Left lung (tissue), 10 donors: Measurements from ENCODE around the gene NNAT. TPM values are rescaled to one million over a fixed set of nuclear protein-coding genes. Genes with fewer than 3 reads are reported as not detected.

Source experiments
- ATAC-seq: fragments of 200-7000 bp; cut with Tn5 transposase; one replicate; pipeline ENCODE4 v1.9.1; 2020; ENCODE audit warnings: moderate library complexity
- DNase-seq, 4 donors: peaks; one replicate each; pipeline ENCODE4 v3.0.0-alpha.2; 2013 to 2020
- H3K27ac ChIP-seq, 2 donors: fragments of 200-600 bp; sonication (generic) in 1 of 2; one replicate each; pipeline versions ENCODE4 v1.5.0 to v1.8.0; 2020 to 2021
- H3K27me3 ChIP-seq, 2 donors: fragments of 200-600 bp; sonication (generic) in 1 of 2; one replicate each; pipeline versions ENCODE4 v1.5.0 to v1.8.0; 2020 to 2021
- H3K36me3 ChIP-seq, 2 donors: fragments of 200-600 bp; sonication (generic) in 1 of 2; one replicate each; pipeline versions ENCODE4 v1.5.0 to v1.8.0; 2020 to 2021
- H3K4me1 ChIP-seq, 2 donors: fragments of 200-600 bp; one replicate each; pipeline ENCODE4 v1.8.0; 2021
- H3K4me3 ChIP-seq, 2 donors: fragments of 200-600 bp; sonication (generic) in 1 of 2; one replicate each; pipeline versions ENCODE4 v1.5.0 to v1.8.0; 2020 to 2021; ENCODE audit warnings: mild to moderate bottlenecking in 1 of 2
- H3K9me3 ChIP-seq, 2 donors: fragments of 200-600 bp; sonication (generic) in 1 of 2; one replicate each; pipeline versions ENCODE4 v1.5.0 to v1.8.0; 2020 to 2021
- CTCF ChIP-seq, 2 donors: fragments of 200-600 bp; sonication (generic) in 1 of 2; IDR thresholded peaks; one replicate each; pipeline versions ENCODE4 v1.5.0 to v1.8.0; 2021; ENCODE audit warnings: antibody characterized with exemption in 2 of 2
- intact Hi-C, 2 donors: fragments of 100-400 bp; cut with DNase I; formaldehyde crosslinking; loops; one replicate each; pipeline versions ENCODE4 v1.11.2 to v1.14.2; 2022
- polyA plus RNA-seq, 6 donors: library from polyadenylated mRNA; unstranded; fragments of 120-200 nt; gene quantifications; one replicate each; pipeline ENCODE4 v1.2.1, GENCODE V29; 2013; ENCODE audit not compliant: insufficient read length in 6 of 6
- total RNA-seq, 2 donors: library from RNA; stranded (reverse); fragmentation: NEBNext Ultra II Directional; extraction: Animal tissue kit (Norgen Biotek cat#: 25700); gene quantifications; one replicate each; pipeline ENCODE4 v1.2.1, GENCODE V29; 2021
- donor health status: DM: no; HTN: yes; CAD: no.
- donor health status: DM: no; HTN: no; CAD: no.

Gene NNAT
- total and polyA plus RNA-seq, 8 donors, result 0.45 to 65.0 (median 47.1) TPM

- ATAC-seq (peak; percentile 95), DNase-seq (peak; percentile 89 to 96 (median 93))
- intact Hi-C loops, result loop anchor here in 1 of 2 donors (5.0 to 10.0 kb wide), 2 partner anchors 143 to 331 kb away; no protein-coding TSS in a partner anchor
- H3K9me3 ChIP-seq, result no peaks in the 10 kb centered on the region
- TF ChIP-seq CTCF (IDR thresholded peaks at IDR 0.05), result no peak
- peaks cover 23 to 51% of the 10 kb centered on the region in 2 donors for H3K4me1 ChIP-seq
- H3K27ac ChIP-seq, result peak within 1 kb of the TSS; percentile 95 to 97
- no peaks in the 10 kb centered on the region for H3K36me3 ChIP-seq
- H3K4me3 ChIP-seq, result peak within 1 kb of the TSS; percentile 96 to 99
- H3K27me3 ChIP-seq, result no peaks in the 10 kb centered on the region
These were observed 6.8 kb downstream of the NNAT start, which contains the start of gene BLCAP for GRCh38 chr20:37527638-37528445. BLCAP (minus strand) TSS chr20:37527876; CDS start chr20:37519174, 8,702 bp downstream.

DNA sequence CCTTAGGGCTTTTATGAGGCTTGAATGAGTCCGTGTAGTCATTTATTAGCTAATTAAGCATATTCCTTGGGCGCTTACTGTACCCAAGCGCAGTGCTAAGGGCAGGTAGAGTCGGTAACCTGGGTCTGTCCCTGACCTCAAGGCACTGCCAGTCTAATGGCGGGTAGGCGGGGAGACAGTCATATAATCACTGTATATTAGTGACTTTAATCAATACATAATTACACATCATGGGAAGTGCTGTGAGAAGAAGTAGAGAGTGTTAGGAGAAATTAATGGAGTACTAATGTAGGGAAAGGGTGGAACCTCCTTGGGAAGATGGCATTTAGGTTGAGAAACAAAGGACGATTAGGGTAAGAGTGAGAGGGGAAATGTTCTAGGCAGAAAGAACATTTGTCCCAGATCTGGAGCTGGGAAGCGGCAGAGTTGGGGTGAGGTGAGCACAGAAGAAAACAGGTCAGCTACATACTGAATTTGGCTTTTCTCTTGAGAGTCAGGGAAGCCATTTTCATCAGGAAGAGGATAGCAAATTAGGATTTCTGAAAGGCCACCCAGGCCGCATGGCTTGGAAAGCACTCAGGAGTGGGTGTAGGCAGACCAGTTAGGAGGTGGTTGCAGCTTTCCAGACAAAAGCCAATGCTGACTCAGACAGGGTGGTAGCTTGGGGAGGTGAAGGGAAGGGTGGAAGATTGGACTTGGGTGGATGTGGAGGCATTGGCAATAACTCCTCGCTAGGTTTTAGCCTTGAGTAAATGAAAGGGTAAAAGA, 7.6 kb downstream of the NNAT start:
- peak overlapping the region in 1 of 2 donors; percentile 95 for H3K27ac ChIP-seq
- H3K4me1 ChIP-seq, result peaks cover 23 to 43% of the 10 kb centered on the region in 2 donors
- no peaks in the 10 kb centered on the region for H3K36me3 ChIP-seq
- peak overlapping the region; percentile 96 to 99 for H3K4me3 ChIP-seq
- H3K27me3 ChIP-seq, result no peaks in the 10 kb centered on the region
- ATAC-seq (no peak), DNase-seq (no peak)
- no peak for TF ChIP-seq CTCF (IDR thresholded peaks at IDR 0.05)
- intact Hi-C loops, result loop anchor here in 1 of 2 donors (5.0 to 10.0 kb wide), 2 partner anchors 144 to 331 kb away; no protein-coding TSS in a partner anchor
- no peaks in the 10 kb centered on the region for H3K9me3 ChIP-seq

GRCh38 chr20:37529214-37529967, 8.3 kb downstream of the NNAT start:
- intact Hi-C loops, result loop anchor here in 1 of 2 donors (5.0 to 10.0 kb wide), 2 partner anchors 145 to 332 kb away; no protein-coding TSS in a partner anchor
- DNase-seq, result no peak
- Histone ChIP-seq H3K4me3 (no peak overlapping the region), H3K27ac (no peak overlapping the region), H3K36me3 (no peaks in the 10 kb centered on the region), H3K9me3 (no peaks in the 10 kb centered on the region), H3K4me1 (peaks cover 23 to 36% of the 10 kb centered on the region in 2 donors), H3K27me3 (no peaks in the 10 kb centered on the region)
- ATAC-seq, result no peak
- no peak for TF ChIP-seq CTCF (IDR thresholded peaks at IDR 0.05)

GRCh38 chr20:37529968-37530600, 9.0 kb downstream of the NNAT start:
- Histone ChIP-seq H3K36me3 (no peaks in the 10 kb centered on the region), H3K9me3 (no peaks in the 10 kb centered on the region), H3K4me1 (peaks cover 19 to 34% of the 10 kb centered on the region in 2 donors), H3K4me3 (no peak overlapping the region), H3K27me3 (no peaks in the 10 kb centered on the region), H3K27ac (no peak overlapping the region)
- intact Hi-C loops, result loop anchor here (5.0 to 10.0 kb wide), 3 partner anchors 145 to 335 kb away; no protein-coding TSS in a partner anchor
- ATAC-seq (no peak), DNase-seq (no peak)
- TF ChIP-seq CTCF (IDR thresholded peaks at IDR 0.05), result no peak
